ENCODE data around the gene VMP1. TPM values are rescaled to one million over a fixed set of nuclear protein-coding genes. Genes with fewer than 3 reads are reported as not detected.

The VMP1 gene
- total RNA-seq, 1 donor from 2014 or later = 62.6 TPM

- Mint-ChIP-seq H3K27ac (ENCODE audit: unreplicated experiment) (no peak overlapping the region), H3K36me3 (ENCODE audit: low read depth) (peaks cover 20% of the 10 kb centered on the region)
- no peak for TF ChIP-seq CTCF (conservative IDR thresholded peaks at IDR 0.05)
Measured at GRCh38 chr17:59702304-59702703, 5.2 kb upstream of the VMP1 start.

GRCh38 chr17:59707971-59708430 lies 547 bp downstream of the VMP1 start:
- peaks cover 6% of the 10 kb centered on the region for H3K36me3 Mint-ChIP-seq (ENCODE audit: low read depth)
- H3K4me1 Mint-ChIP-seq = peaks cover 42% of the 10 kb centered on the region
- H3K4me3 Mint-ChIP-seq = peak overlapping the region; percentile 95
- no peaks in the 10 kb centered on the region for H3K27me3 Mint-ChIP-seq (ENCODE audit: low read depth)
- TF ChIP-seq CTCF (conservative IDR thresholded peaks at IDR 0.05) = no peak
- peak overlapping the region; percentile 98 for H3K27ac Mint-ChIP-seq (ENCODE audit: unreplicated experiment)
- no peak for DNase-seq (ENCODE audit: low read depth, low spot score)
- no peaks in the 10 kb centered on the region for H3K9me3 Mint-ChIP-seq

More at GRCh38 chr17:59702304-59702703, 5.2 kb upstream of the VMP1 start:
- peak overlapping the region; percentile 74 for H3K4me3 Mint-ChIP-seq
- H3K27me3 Mint-ChIP-seq (ENCODE audit: low read depth) = no peaks in the 10 kb centered on the region
- H3K4me1 Mint-ChIP-seq = peaks cover 27% of the 10 kb centered on the region
- H3K9me3 Mint-ChIP-seq = no peaks in the 10 kb centered on the region
- DNase-seq (ENCODE audit: low read depth, low spot score) = no peak

GRCh38 chr17:59711936-59712335 lies 4.5 kb downstream of the VMP1 start:
- H3K4me1 Mint-ChIP-seq = peaks cover 27% of the 10 kb centered on the region
- no peaks in the 10 kb centered on the region for H3K9me3 Mint-ChIP-seq
- DNase-seq (ENCODE audit: low read depth, low spot score) = no peak
- no peak for TF ChIP-seq CTCF (conservative IDR thresholded peaks at IDR 0.05)
- H3K27me3 Mint-ChIP-seq (ENCODE audit: low read depth) = no peaks in the 10 kb centered on the region
- H3K27ac Mint-ChIP-seq (ENCODE audit: unreplicated experiment) = no peak overlapping the region
- H3K36me3 Mint-ChIP-seq (ENCODE audit: low read depth) = no peaks in the 10 kb centered on the region
- no peak overlapping the region for H3K4me3 Mint-ChIP-seq

- H3K27me3 Mint-ChIP-seq (ENCODE audit: low read depth) = no peaks in the 10 kb centered on the region
- DNase-seq (ENCODE audit: low read depth, low spot score) = no peak
- no peaks in the 10 kb centered on the region for H3K9me3 Mint-ChIP-seq
- no peak for TF ChIP-seq CTCF (conservative IDR thresholded peaks at IDR 0.05)
- peaks cover 21% of the 10 kb centered on the region for H3K4me1 Mint-ChIP-seq
- H3K36me3 Mint-ChIP-seq (ENCODE audit: low read depth) = no peaks in the 10 kb centered on the region
- H3K27ac Mint-ChIP-seq (ENCODE audit: unreplicated experiment) = no peak overlapping the region
- no peak overlapping the region for H3K4me3 Mint-ChIP-seq
Measured at GRCh38 chr17:59712862-59713261, 5.4 kb downstream of the VMP1 start.

- peaks cover 17% of the 10 kb centered on the region for H3K4me1 Mint-ChIP-seq
- H3K36me3 Mint-ChIP-seq (ENCODE audit: low read depth) = no peaks in the 10 kb centered on the region
- no peak for DNase-seq (ENCODE audit: low read depth, low spot score)
- H3K27ac Mint-ChIP-seq (ENCODE audit: unreplicated experiment) = no peak overlapping the region
- H3K27me3 Mint-ChIP-seq (ENCODE audit: low read depth) = no peaks in the 10 kb centered on the region
- no peak for TF ChIP-seq CTCF (conservative IDR thresholded peaks at IDR 0.05)
- H3K9me3 Mint-ChIP-seq = no peaks in the 10 kb centered on the region
- H3K4me3 Mint-ChIP-seq = no peak overlapping the region
Measured at GRCh38 chr17:59714255-59714654, 6.8 kb downstream of the VMP1 start.

GRCh38 chr17:59716427-59716826 lies 9.0 kb downstream of the VMP1 start:
- peaks cover 18% of the 10 kb centered on the region for H3K4me1 Mint-ChIP-seq
- H3K36me3 Mint-ChIP-seq (ENCODE audit: low read depth) = no peaks in the 10 kb centered on the region

More at GRCh38 chr17:59716427-59716826, 9.0 kb downstream of the VMP1 start:
- H3K4me3 Mint-ChIP-seq = no peak overlapping the region
- no peak overlapping the region for H3K27ac Mint-ChIP-seq (ENCODE audit: unreplicated experiment)
- no peak for TF ChIP-seq CTCF (conservative IDR thresholded peaks at IDR 0.05)
- no peak for DNase-seq (ENCODE audit: low read depth, low spot score)
- no peaks in the 10 kb centered on the region for H3K27me3 Mint-ChIP-seq (ENCODE audit: low read depth)
- no peaks in the 10 kb centered on the region for H3K9me3 Mint-ChIP-seq

Data from neural crest cell (in vitro differentiated cells).